Hepatocyte (in vitro differentiated cells): Measurements from ENCODE around the gene FBP1. TPM values are rescaled to one million over a fixed set of nuclear protein-coding genes. Genes with fewer than 3 reads are reported as not detected.

Source experiments
- DNase-seq: peaks from one replicate; pipeline ENCODE4 v3.0.0-alpha.2; 2016; ENCODE audit warnings: low spot score
- H2AFZ ChIP-seq: fragments of 200-600 bp; sonication (generic); 2 replicates; pipeline ENCODE4 v1.6.0; 2016; ENCODE audit warnings: antibody characterized with exemption, mild to moderate bottlenecking
- H3K27ac ChIP-seq: fragments of 200-600 bp; sonication (generic); 2 replicates; pipeline ENCODE4 v1.5.1; 2016; ENCODE audit warnings: mild to moderate bottlenecking
- H3K27me3 ChIP-seq: fragments of 200-600 bp; sonication (generic); 2 replicates; pipeline ENCODE4 v1.6.1; 2016
- H3K36me3 ChIP-seq: fragments of 200-600 bp; sonication (generic); replicated peaks from 2 replicates; pipeline ENCODE4 v1.5.1; 2016; ENCODE audit warnings: low read depth; ENCODE audit not compliant: insufficient read depth
- H3K4me1 ChIP-seq: fragments of 200-600 bp; sonication (generic); 2 replicates; pipeline ENCODE4 v1.5.1; 2016; ENCODE audit warnings: mild to moderate bottlenecking, moderate library complexity; ENCODE audit not compliant: insufficient read depth
- H3K4me2 ChIP-seq: fragments of 200-600 bp; sonication (generic); 2 replicates; pipeline ENCODE4 v1.6.0; 2016
- H3K4me3 ChIP-seq: fragments of 200-600 bp; sonication (generic); 2 replicates; pipeline ENCODE4 v1.5.1; 2016; ENCODE audit warnings: mild to moderate bottlenecking
- H3K79me2 ChIP-seq: fragments of 200-600 bp; sonication (generic); 2 replicates; pipeline ENCODE4 v1.6.0; 2017; ENCODE audit warnings: mild to moderate bottlenecking
- H3K9me2 ChIP-seq: fragments of 200-600 bp; sonication (generic); replicated peaks from 2 replicates; pipeline ENCODE4 v1.6.0; 2017; ENCODE audit warnings: mild to moderate bottlenecking; ENCODE audit not compliant: insufficient read depth
- H3K9me3 ChIP-seq: fragments of 200-600 bp; sonication (generic); 2 replicates; pipeline ENCODE4 v1.5.1; 2016; ENCODE audit warnings: low read depth, mild to moderate bottlenecking
- H4K20me1 ChIP-seq: fragments of 200-600 bp; sonication (generic); 2 replicates; pipeline ENCODE4 v1.6.0; 2016; ENCODE audit warnings: mild to moderate bottlenecking; ENCODE audit not compliant: insufficient read depth, poor library complexity, severe bottlenecking
- CTCF ChIP-seq: fragments of 200-600 bp; sonication (generic); IDR thresholded peaks from 2 replicates; pipeline ENCODE4 v1.5.1; 2016; ENCODE audit warnings: antibody characterized with exemption, mild to moderate bottlenecking; ENCODE audit not compliant: poor library complexity
- EZH2 ChIP-seq: fragments of 200-600 bp; sonication (generic); IDR thresholded peaks from 2 replicates; pipeline ENCODE4 v1.6.1; 2016; ENCODE audit warnings: antibody characterized with exemption, mild to moderate bottlenecking, borderline replicate concordance
- EZH2phosphoT487 ChIP-seq: fragments of 200-600 bp; sonication (generic); IDR thresholded peaks from one replicate; pipeline ENCODE4 v1.6.1; 2018; ENCODE audit warnings: antibody characterized with exemption, mild to moderate bottlenecking, low read depth, moderate library complexity; ENCODE audit not compliant: unreplicated experiment, severe bottlenecking
- WGBS: methylation state at CpG from one replicate; pipeline ENCODE4 v1.1.6; 2016; ENCODE audit warnings: low lambda C conversion rate; ENCODE audit errors: missing lambda C conversion rate; 5-methylcytosine and 5-hydroxymethylcytosine counted together
- polyA plus RNA-seq: library from polyadenylated mRNA; unstranded; fragments of >200 nt; fragmentation: Nextera tagmentation; extraction: Ambion mirVana; gene quantifications from 2 replicates; pipeline ENCODE4 v1.2.1, GENCODE V29; 2016
- total RNA-seq: library from RNA; depleted of rRNA; stranded (reverse); fragments of >200 nt; gene quantifications from 2 replicates; pipeline ENCODE4 v1.2.3, GENCODE V29; 2014

FBP1 gene
- total and polyA plus RNA-seq, 2 experiments from 2014 or later, result 31.2 to 65.3 TPM

GRCh38 chr9:94663640-94664039 is 24.3 kb upstream of the FBP1 start:
- Histone ChIP-seq H3K4me3 (no peak overlapping the region), H4K20me1 (no peaks in the 10 kb centered on the region), H3K27me3 (no peaks in the 10 kb centered on the region), H3K9me2 (no peaks in the 10 kb centered on the region), H3K27ac (no peak overlapping the region), H3K79me2 (no peaks in the 10 kb centered on the region), H3K36me3 (no peaks in the 10 kb centered on the region), H2AFZ (no peak overlapping the region), H3K9me3 (no peaks in the 10 kb centered on the region), H3K4me2 (no peak overlapping the region), H3K4me1 (peaks cover 26% of the 10 kb centered on the region)
- DNase-seq, result no peak
- TF ChIP-seq EZH2phosphoT487 (no peak), CTCF (no peak)
- 92% methylated on average over 3 of the region's 3 CpGs for WGBS

GRCh38 chr9:94663140-94663539 is 23.8 kb upstream of the FBP1 start:
- Histone ChIP-seq H3K9me2 (no peaks in the 10 kb centered on the region), H3K4me3 (no peak overlapping the region), H3K79me2 (no peaks in the 10 kb centered on the region), H2AFZ (peak overlapping the region; percentile 17), H3K4me1 (peaks cover 23% of the 10 kb centered on the region), H4K20me1 (no peaks in the 10 kb centered on the region), H3K36me3 (no peaks in the 10 kb centered on the region), H3K9me3 (no peaks in the 10 kb centered on the region), H3K4me2 (no peak overlapping the region), H3K27ac (no peak overlapping the region), H3K27me3 (no peaks in the 10 kb centered on the region)
- no peak for TF ChIP-seq EZH2
- no peak for TF ChIP-seq EZH2phosphoT487
- no peak for TF ChIP-seq CTCF
- WGBS, result 59% methylated on average over 8 of the region's 8 CpGs
- DNase-seq, result no peak

- TF ChIP-seq EZH2 (no peak), CTCF (no peak), EZH2phosphoT487 (no peak)
- H3K27me3 ChIP-seq, result no peaks in the 10 kb centered on the region
- H3K36me3 ChIP-seq, result no peaks in the 10 kb centered on the region
- no peaks in the 10 kb centered on the region for H3K4me1 ChIP-seq
- no peak overlapping the region for H2AFZ ChIP-seq
- 90% methylated on average over 4 of the region's 4 CpGs for WGBS
- DNase-seq, result no peak
- no peaks in the 10 kb centered on the region for H3K9me2 ChIP-seq
- no peaks in the 10 kb centered on the region for H3K9me3 ChIP-seq
- H3K27ac ChIP-seq, result no peak overlapping the region
- no peak overlapping the region for H3K4me3 ChIP-seq
- no peaks in the 10 kb centered on the region for H4K20me1 ChIP-seq
- H3K79me2 ChIP-seq, result no peaks in the 10 kb centered on the region
- no peak overlapping the region for H3K4me2 ChIP-seq
Observed at GRCh38 chr9:94657021-94657725, 17.9 kb upstream of the FBP1 start.
